GM12878 (cell line): ENCODE measurements around the gene RNF223. TPM values are rescaled to one million over a fixed set of nuclear protein-coding genes. Genes with fewer than 3 reads are reported as not detected.

Experiments
- RELA ChIP-seq: fragments of 450-650 bp; IDR thresholded peaks from 2 replicates; pipeline ENCODE4 v1.8.0; 2014; ENCODE audit warnings: borderline replicate concordance; ENCODE audit not compliant: partially characterized antibody
- polyA plus RNA-seq, 11 experiments: library from polyadenylated mRNA; depleted of rRNA in 4 of 11; unstranded in 6 of 11; stranded (reverse) in 5 of 11; fragments of >200 nt; fragmentation: Nextera tagmentation in 4 of 11; fragmentation: Illumina TruSeq in 1 of 11; extraction: Ambion mirVana in 4 of 11; extraction: Trizol in 1 of 11; gene quantifications; 1 replicate in 1 of 11; 2 replicates in 10 of 11; pipeline versions ENCODE4 v1.2.1 to v1.2.3, GENCODE V29; 2011 to 2016; ENCODE audit warnings: inconsistent platforms in 2 of 11, missing spikeins in 2 of 11, low read depth in 1 of 11
- total RNA-seq, 4 experiments: library from RNA; depleted of rRNA in 3 of 4; stranded (reverse); fragments of >200 nt in 3 of 4; fragmentation: Illumina TruSeq in 1 of 4; extraction: Trizol in 1 of 4; gene quantifications; 2 replicates each; pipeline versions ENCODE4 v1.2.1 to v1.2.3, GENCODE V29; 2013 to 2021
- TF ChIP-seq, protein P1 (sequence below): IDR thresholded peaks from 2 replicates; pipeline ENCODE4 v1.6.1; 2011; ENCODE audit warnings: mild to moderate bottlenecking, low read depth, low read length, moderate library complexity; ENCODE audit not compliant: insufficient replicate concordance

The RNF223 gene
- total and polyA plus RNA-seq, 10 of the 15 experiments (the other 5 are each of a cell fraction or from before 2014, with no cell fraction given) = 0.06 TPM; not detected in 9

DNA sequence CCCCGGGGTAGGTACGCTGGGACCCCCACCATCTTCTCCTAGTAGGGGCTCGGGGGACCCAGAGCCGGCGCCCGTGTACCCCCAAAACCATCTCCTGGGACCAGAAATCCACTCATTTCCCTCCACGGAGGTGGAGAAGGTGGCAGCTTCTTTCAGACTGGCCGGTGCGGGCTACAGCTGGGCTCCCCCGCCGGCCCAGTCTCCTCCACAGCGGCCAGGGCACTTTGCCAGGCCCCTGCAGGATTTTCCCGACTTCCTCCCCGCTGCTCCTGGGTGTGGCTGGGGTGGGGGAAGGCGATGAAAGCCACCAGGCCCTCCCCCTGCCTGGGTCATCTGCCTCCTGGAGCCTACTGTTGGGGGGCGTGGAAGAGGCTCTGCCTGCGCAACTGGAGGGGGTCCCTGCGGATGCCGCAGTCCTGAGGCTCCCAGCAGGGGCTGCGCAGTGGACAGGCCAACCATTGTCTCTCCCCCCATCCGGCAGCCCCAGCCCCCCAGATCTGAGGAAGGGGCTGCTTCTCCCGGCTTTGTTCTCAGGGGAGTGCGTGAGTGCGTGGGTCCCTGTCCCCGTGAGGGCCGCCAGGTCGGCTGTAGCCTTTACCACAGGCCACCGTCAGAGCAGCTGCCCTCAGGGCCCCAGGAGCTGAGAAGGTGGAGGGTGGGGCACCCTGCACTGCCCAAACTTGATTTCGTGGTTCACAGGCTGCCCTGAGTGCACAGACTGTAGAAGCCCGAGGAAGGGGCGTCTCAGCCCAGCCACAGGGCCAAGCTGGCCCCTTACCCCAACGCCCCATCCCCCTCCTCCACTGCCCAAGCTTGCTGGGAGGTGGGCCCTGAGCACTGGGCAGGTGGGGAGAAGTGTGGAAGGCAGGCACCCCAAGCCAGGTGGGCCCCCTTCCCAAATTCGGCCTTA, 52.8 kb downstream of the RNF223 start (continued):
- TF ChIP-seq, protein P1, sequence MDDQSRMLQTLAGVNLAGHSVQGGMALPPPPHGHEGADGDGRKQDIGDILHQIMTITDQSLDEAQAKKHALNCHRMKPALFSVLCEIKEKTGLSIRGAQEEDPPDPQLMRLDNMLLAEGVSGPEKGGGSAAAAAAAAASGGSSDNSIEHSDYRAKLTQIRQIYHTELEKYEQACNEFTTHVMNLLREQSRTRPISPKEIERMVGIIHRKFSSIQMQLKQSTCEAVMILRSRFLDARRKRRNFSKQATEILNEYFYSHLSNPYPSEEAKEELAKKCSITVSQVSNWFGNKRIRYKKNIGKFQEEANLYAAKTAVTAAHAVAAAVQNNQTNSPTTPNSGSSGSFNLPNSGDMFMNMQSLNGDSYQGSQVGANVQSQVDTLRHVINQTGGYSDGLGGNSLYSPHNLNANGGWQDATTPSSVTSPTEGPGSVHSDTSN = no peak
- no peak for TF ChIP-seq RELA

Other genes with a start within 250 kb of the RNF223 start
Only the 7 nearest of the 19 such genes appear.
- gene PLEKHN1, start 107.8 kb downstream of the RNF223 start, total RNA-seq (2014; rRNA removed) = 0.22 and 0.23 TPM in 2 replicates
- not detected in 2 replicates for gene PLEKHN1, start 107.8 kb downstream of the RNF223 start, total RNA-seq (2014; rRNA removed; fragmentation: Illumina TruSeq; extraction: Trizol)
- gene PLEKHN1, start 107.8 kb downstream of the RNF223 start, total RNA-seq (2021) = 0.26 and 0.43 TPM in 2 replicates
- gene PLEKHN1, start 107.8 kb downstream of the RNF223 start, polyA plus RNA-seq (2011; rRNA removed) = 0.04 TPM in 1 of 2 replicates, not detected in the other
- gene PLEKHN1, start 107.8 kb downstream of the RNF223 start, polyA plus RNA-seq (2014; fragmentation: Illumina TruSeq; extraction: Trizol) = not detected in 2 replicates
- gene PLEKHN1, start 107.8 kb downstream of the RNF223 start, polyA plus RNA-seq (2014; fragmentation: Nextera tagmentation; extraction: Ambion mirVana) = not detected
- gene PLEKHN1, start 107.8 kb downstream of the RNF223 start, polyA plus RNA-seq (2014; rRNA removed) = 0.14 and 0.70 TPM in 2 replicates
- gene PLEKHN1, start 107.8 kb downstream of the RNF223 start, polyA plus RNA-seq (2016; fragmentation: Nextera tagmentation; extraction: Ambion mirVana) = not detected
- gene PERM1, start 92.2 kb downstream of the RNF223 start, total RNA-seq (2014; rRNA removed) = not detected in 2 replicates
- gene PERM1, start 92.2 kb downstream of the RNF223 start, total RNA-seq (2014; rRNA removed; fragmentation: Illumina TruSeq; extraction: Trizol) = not detected in 2 replicates
- not detected in 2 replicates for gene PERM1, start 92.2 kb downstream of the RNF223 start, total RNA-seq (2021)
- not detected in 2 replicates for gene PERM1, start 92.2 kb downstream of the RNF223 start, polyA plus RNA-seq (2011; rRNA removed)
- not detected in 2 replicates for gene PERM1, start 92.2 kb downstream of the RNF223 start, polyA plus RNA-seq (2014; fragmentation: Illumina TruSeq; extraction: Trizol)
- not detected for gene PERM1, start 92.2 kb downstream of the RNF223 start, polyA plus RNA-seq (2014; fragmentation: Nextera tagmentation; extraction: Ambion mirVana)
- not detected in 2 replicates for gene PERM1, start 92.2 kb downstream of the RNF223 start, polyA plus RNA-seq (2014; rRNA removed)
- not detected for gene PERM1, start 92.2 kb downstream of the RNF223 start, polyA plus RNA-seq (2016; fragmentation: Nextera tagmentation; extraction: Ambion mirVana)
- 0.73 and 0.76 TPM in 2 replicates for gene HES4, start 74.2 kb downstream of the RNF223 start, total RNA-seq (2014; rRNA removed)
- not detected in 2 replicates for gene HES4, start 74.2 kb downstream of the RNF223 start, total RNA-seq (2014; rRNA removed; fragmentation: Illumina TruSeq; extraction: Trizol)
- gene HES4, start 74.2 kb downstream of the RNF223 start, total RNA-seq (2021) = 0.97 and 1.2 TPM in 2 replicates
- 0.62 and 1.7 TPM in 2 replicates for gene HES4, start 74.2 kb downstream of the RNF223 start, polyA plus RNA-seq (2011; rRNA removed)
- gene HES4, start 74.2 kb downstream of the RNF223 start, polyA plus RNA-seq (2014; fragmentation: Illumina TruSeq; extraction: Trizol) = not detected in 2 replicates
- not detected for gene HES4, start 74.2 kb downstream of the RNF223 start, polyA plus RNA-seq (2014; fragmentation: Nextera tagmentation; extraction: Ambion mirVana)
- gene HES4, start 74.2 kb downstream of the RNF223 start, polyA plus RNA-seq (2014; rRNA removed) = 0.75 and 0.85 TPM in 2 replicates
- gene HES4, start 74.2 kb downstream of the RNF223 start, polyA plus RNA-seq (2016; fragmentation: Nextera tagmentation; extraction: Ambion mirVana) = under 1 TPM in 1 of 2 experiments, not detected in 1; 0.44 TPM
- 357 and 384 TPM in 2 replicates for gene ISG15, start 60.8 kb downstream of the RNF223 start, total RNA-seq (2014; rRNA removed)
- gene ISG15, start 60.8 kb downstream of the RNF223 start, total RNA-seq (2014; rRNA removed; fragmentation: Illumina TruSeq; extraction: Trizol) = 72.7 and 74.1 TPM in 2 replicates
- gene ISG15, start 60.8 kb downstream of the RNF223 start, total RNA-seq (2021) = 282 and 338 TPM in 2 replicates
- 108 and 314 TPM in 2 replicates for gene ISG15, start 60.8 kb downstream of the RNF223 start, polyA plus RNA-seq (2011; rRNA removed)
- gene ISG15, start 60.8 kb downstream of the RNF223 start, polyA plus RNA-seq (2014; fragmentation: Illumina TruSeq; extraction: Trizol) = 1.3 and 7.8 TPM in 2 replicates
- gene ISG15, start 60.8 kb downstream of the RNF223 start, polyA plus RNA-seq (2014; fragmentation: Nextera tagmentation; extraction: Ambion mirVana) = 100 to 1,000 TPM in 1 of 2 experiments, 10 to 100 TPM in 1; 68.9 to 126 TPM
- gene ISG15, start 60.8 kb downstream of the RNF223 start, polyA plus RNA-seq (2014; rRNA removed) = 378 and 409 TPM in 2 replicates
- 100 to 1,000 TPM; 266 to 307 TPM for gene ISG15, start 60.8 kb downstream of the RNF223 start, polyA plus RNA-seq (2016; fragmentation: Nextera tagmentation; extraction: Ambion mirVana)
- gene AGRN, start 54.2 kb downstream of the RNF223 start, total RNA-seq (2014; rRNA removed) = 10.0 and 11.0 TPM in 2 replicates
- 3.1 and 3.6 TPM in 2 replicates for gene AGRN, start 54.2 kb downstream of the RNF223 start, total RNA-seq (2014; rRNA removed; fragmentation: Illumina TruSeq; extraction: Trizol)
- 40.4 and 41.8 TPM in 2 replicates for gene AGRN, start 54.2 kb downstream of the RNF223 start, total RNA-seq (2021)
- 13.3 and 21.7 TPM in 2 replicates for gene AGRN, start 54.2 kb downstream of the RNF223 start, polyA plus RNA-seq (2011; rRNA removed)
- gene AGRN, start 54.2 kb downstream of the RNF223 start, polyA plus RNA-seq (2014; fragmentation: Illumina TruSeq; extraction: Trizol) = 5.0 and 6.3 TPM in 2 replicates
- gene AGRN, start 54.2 kb downstream of the RNF223 start, polyA plus RNA-seq (2014; fragmentation: Nextera tagmentation; extraction: Ambion mirVana) = under 1 TPM; 0.02 TPM
- gene AGRN, start 54.2 kb downstream of the RNF223 start, polyA plus RNA-seq (2014; rRNA removed) = 23.7 and 25.1 TPM in 2 replicates
- under 1 TPM; 0.95 to 0.96 TPM for gene AGRN, start 54.2 kb downstream of the RNF223 start, polyA plus RNA-seq (2016; fragmentation: Nextera tagmentation; extraction: Ambion mirVana)
- gene C1orf159, start 41.8 kb upstream of the RNF223 start, total RNA-seq (2014; rRNA removed) = 12.2 and 16.8 TPM in 2 replicates
- 2.3 and 3.0 TPM in 2 replicates for gene C1orf159, start 41.8 kb upstream of the RNF223 start, total RNA-seq (2014; rRNA removed; fragmentation: Illumina TruSeq; extraction: Trizol)
- gene C1orf159, start 41.8 kb upstream of the RNF223 start, total RNA-seq (2021) = 15.5 and 18.7 TPM in 2 replicates
- gene C1orf159, start 41.8 kb upstream of the RNF223 start, polyA plus RNA-seq (2011; rRNA removed) = 1.9 and 5.1 TPM in 2 replicates
- gene C1orf159, start 41.8 kb upstream of the RNF223 start, polyA plus RNA-seq (2014; fragmentation: Illumina TruSeq; extraction: Trizol) = 0.24 and 1.3 TPM in 2 replicates
- under 1 TPM; 0.11 to 0.44 TPM for gene C1orf159, start 41.8 kb upstream of the RNF223 start, polyA plus RNA-seq (2014; fragmentation: Nextera tagmentation; extraction: Ambion mirVana)
- gene C1orf159, start 41.8 kb upstream of the RNF223 start, polyA plus RNA-seq (2014; rRNA removed) = 23.4 TPM in 2 replicates
- 10 to 100 TPM; 10.9 to 12.1 TPM for gene C1orf159, start 41.8 kb upstream of the RNF223 start, polyA plus RNA-seq (2016; fragmentation: Nextera tagmentation; extraction: Ambion mirVana)
- gene TTLL10, start 99.6 kb upstream of the RNF223 start, total RNA-seq (2014; rRNA removed) = not detected in 2 replicates
- not detected in 2 replicates for gene TTLL10, start 99.6 kb upstream of the RNF223 start, total RNA-seq (2014; rRNA removed; fragmentation: Illumina TruSeq; extraction: Trizol)
- gene TTLL10, start 99.6 kb upstream of the RNF223 start, total RNA-seq (2021) = not detected in 2 replicates
- gene TTLL10, start 99.6 kb upstream of the RNF223 start, polyA plus RNA-seq (2011; rRNA removed) = not detected in 2 replicates
- gene TTLL10, start 99.6 kb upstream of the RNF223 start, polyA plus RNA-seq (2014; fragmentation: Illumina TruSeq; extraction: Trizol) = not detected in 2 replicates
- not detected for gene TTLL10, start 99.6 kb upstream of the RNF223 start, polyA plus RNA-seq (2014; fragmentation: Nextera tagmentation; extraction: Ambion mirVana)
- not detected in 2 replicates for gene TTLL10, start 99.6 kb upstream of the RNF223 start, polyA plus RNA-seq (2014; rRNA removed)
- not detected for gene TTLL10, start 99.6 kb upstream of the RNF223 start, polyA plus RNA-seq (2016; fragmentation: Nextera tagmentation; extraction: Ambion mirVana)